Measurements from ENCODE around the gene RNF220. TPM values are rescaled to one million over a fixed set of nuclear protein-coding genes. Genes with fewer than 3 reads are reported as not detected.

Gene RNF220
- total RNA-seq, 6 experiments from 2014 or later, result 19.2 to 57.9 (median 23.0) TPM

DNA sequence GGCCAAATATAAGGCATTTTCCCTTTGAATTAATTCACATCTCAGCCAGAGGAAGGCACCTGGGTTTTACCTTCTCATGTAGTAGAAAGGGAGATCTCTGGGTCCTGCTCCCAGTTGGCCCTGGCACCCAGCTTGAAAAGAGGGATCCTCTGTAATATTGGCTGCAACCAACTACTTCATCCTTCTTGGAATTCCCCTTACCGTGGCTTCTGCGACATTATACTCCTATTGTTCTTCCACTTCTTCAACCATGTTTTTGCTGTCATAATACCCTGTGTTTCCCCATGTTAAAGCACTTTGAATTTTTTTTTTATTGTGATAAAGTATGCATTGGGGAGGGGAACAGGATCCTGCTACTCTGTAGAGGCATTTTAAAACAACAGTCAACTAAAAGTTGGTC lies 26.8 kb downstream of the RNF220 start:
- intact Hi-C loops (cut with DNase I), result no loop called here
- H3K27ac ChIP-seq, result no peak overlapping the region
- H3K4me3 ChIP-seq, result no peak overlapping the region
- no peaks in the 10 kb centered on the region for H3K27me3 ChIP-seq
- no peak for ATAC-seq
- no peak for DNase-seq
- no peak for TF ChIP-seq POLR2A (IDR thresholded peaks at IDR 0.05)
- TF ChIP-seq, protein P1, sequence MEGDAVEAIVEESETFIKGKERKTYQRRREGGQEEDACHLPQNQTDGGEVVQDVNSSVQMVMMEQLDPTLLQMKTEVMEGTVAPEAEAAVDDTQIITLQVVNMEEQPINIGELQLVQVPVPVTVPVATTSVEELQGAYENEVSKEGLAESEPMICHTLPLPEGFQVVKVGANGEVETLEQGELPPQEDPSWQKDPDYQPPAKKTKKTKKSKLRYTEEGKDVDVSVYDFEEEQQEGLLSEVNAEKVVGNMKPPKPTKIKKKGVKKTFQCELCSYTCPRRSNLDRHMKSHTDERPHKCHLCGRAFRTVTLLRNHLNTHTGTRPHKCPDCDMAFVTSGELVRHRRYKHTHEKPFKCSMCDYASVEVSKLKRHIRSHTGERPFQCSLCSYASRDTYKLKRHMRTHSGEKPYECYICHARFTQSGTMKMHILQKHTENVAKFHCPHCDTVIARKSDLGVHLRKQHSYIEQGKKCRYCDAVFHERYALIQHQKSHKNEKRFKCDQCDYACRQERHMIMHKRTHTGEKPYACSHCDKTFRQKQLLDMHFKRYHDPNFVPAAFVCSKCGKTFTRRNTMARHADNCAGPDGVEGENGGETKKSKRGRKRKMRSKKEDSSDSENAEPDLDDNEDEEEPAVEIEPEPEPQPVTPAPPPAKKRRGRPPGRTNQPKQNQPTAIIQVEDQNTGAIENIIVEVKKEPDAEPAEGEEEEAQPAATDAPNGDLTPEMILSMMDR (IDR thresholded peaks at IDR 0.05), result no peak
- no peaks in the 10 kb centered on the region for H3K36me3 ChIP-seq
- peaks cover 0 to 4% (median 0%) of the 10 kb centered on the region in 4 donors for H3K9me3 ChIP-seq
- H3K4me1 ChIP-seq, result no peaks in the 10 kb centered on the region
- WGBS (ENCODE audit: insufficient coverage, low coverage, low lambda C conversion rate, missing lambda C conversion rate), result 42% methylated on average over 2 of the region's 2 CpGs

DNA sequence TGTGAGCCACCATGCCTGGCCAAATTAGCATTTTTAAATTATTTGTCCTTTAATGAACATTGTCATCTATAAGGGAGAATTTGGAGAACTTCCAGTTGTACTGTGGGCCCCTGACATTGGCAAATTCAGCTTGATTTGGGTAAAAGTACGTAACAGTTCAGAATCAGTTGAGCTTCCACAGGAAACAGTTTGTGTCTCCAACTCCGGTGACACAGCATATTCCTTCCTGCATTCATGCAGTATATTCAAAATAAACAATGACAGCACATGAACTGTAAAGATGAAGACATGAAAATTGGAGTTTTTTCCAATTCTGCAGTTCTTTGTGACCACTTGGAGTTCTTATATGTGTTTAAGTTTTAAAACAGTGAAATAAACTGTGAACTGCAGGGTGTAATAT lies 28.2 kb downstream of the RNF220 start:
- Histone ChIP-seq H3K36me3 (no peaks in the 10 kb centered on the region), H3K4me3 (no peak overlapping the region), H3K27ac (no peak overlapping the region), H3K27me3 (no peaks in the 10 kb centered on the region), H3K4me1 (no peaks in the 10 kb centered on the region), H3K9me3 (peaks cover 0 to 4% (median 0%) of the 10 kb centered on the region in 4 donors)
- ATAC-seq, result no peak
- TF ChIP-seq, protein P1 (IDR thresholded peaks at IDR 0.05), result no peak
- no peak for TF ChIP-seq POLR2A (IDR thresholded peaks at IDR 0.05)
- WGBS (ENCODE audit: insufficient coverage, low coverage, low lambda C conversion rate, missing lambda C conversion rate), result 52% methylated on average over 2 of the region's 2 CpGs
- no peak for DNase-seq
- intact Hi-C loops (cut with DNase I), result no loop called here

DNA sequence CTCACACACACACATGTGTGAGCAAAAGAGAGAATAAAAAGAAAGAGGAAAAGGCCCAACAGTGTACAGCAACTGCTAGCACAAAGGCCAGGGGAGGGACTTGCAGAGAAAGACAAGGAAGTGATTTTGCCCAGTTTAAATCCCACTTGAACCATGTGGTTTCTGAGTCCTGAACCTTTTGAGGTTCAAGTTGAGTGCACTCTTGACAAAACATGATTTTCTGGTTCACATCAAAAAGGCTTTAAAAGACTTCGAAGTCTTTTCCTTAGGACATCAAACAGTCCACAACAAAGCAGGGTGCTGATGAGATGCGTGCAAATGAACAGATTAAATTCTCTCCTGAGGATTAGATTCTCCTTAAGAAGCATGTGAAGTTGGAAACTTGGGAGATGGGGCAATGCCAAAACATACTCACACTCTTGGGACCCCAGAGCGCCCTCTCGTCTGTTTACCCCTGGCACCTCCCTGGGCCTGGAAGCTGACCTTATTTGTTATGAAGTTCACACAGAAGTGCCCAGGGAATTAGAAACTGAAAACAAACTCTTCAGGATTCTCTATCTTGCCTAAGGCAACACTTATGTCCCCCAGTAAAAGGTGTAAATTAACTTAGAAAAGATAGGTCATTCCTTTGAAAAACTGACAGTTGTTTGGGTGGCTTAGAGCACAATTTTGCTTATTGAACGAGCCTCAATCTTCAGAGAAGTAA lies 31.5 kb downstream of the RNF220 start:
- no peaks in the 10 kb centered on the region for H3K27me3 ChIP-seq
- DNase-seq, result no peak
- no peaks in the 10 kb centered on the region for H3K4me1 ChIP-seq
- TF ChIP-seq, protein P1 (IDR thresholded peaks at IDR 0.05), result no peak
- TF ChIP-seq POLR2A (IDR thresholded peaks at IDR 0.05), result no peak
- H3K36me3 ChIP-seq, result no peaks in the 10 kb centered on the region
- intact Hi-C loops (cut with DNase I), result no loop called here
- WGBS (ENCODE audit: insufficient coverage, low coverage, low lambda C conversion rate, missing lambda C conversion rate), result 71% methylated on average over 4 of the region's 5 CpGs
- no peaks in the 10 kb centered on the region for H3K9me3 ChIP-seq
- ATAC-seq, result no peak
- H3K4me3 ChIP-seq, result no peak overlapping the region
- H3K27ac ChIP-seq, result no peak overlapping the region

DNA sequence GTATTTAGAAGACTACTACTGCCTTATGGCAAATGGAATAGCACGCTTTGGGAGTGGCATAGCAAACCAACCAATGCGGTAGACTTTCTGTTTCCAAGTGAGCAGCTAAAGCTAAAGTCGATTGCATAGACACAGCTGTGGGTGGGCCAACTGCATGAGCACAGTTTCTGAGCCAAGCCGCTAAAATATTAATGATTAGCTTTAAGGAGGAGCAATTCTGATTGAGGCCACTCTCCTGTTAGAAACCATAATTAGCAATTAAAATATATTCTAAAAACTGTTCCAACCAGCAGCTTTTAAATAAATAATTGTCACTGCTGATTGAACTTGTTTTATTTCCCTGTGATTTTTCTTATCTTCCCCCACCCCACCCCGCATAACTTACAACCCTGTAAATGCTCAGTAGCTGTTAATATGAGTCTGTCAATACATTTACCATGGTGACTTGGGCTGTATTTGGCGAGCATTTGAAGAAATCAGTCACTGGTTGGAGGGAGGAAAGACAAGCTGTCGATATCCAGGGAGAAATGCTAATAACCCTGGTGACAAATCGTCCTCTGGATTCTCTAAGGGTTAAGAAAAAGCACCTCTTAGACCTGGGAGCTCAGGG lies 32.2 kb downstream of the RNF220 start:
- intact Hi-C loops (cut with DNase I), result no loop called here
- no peak overlapping the region for H3K27ac ChIP-seq

More for the DNA sequence above, 32.2 kb downstream of the RNF220 start:
- 51% methylated on average over 8 of the region's 8 CpGs for WGBS (ENCODE audit: insufficient coverage, low coverage, low lambda C conversion rate, missing lambda C conversion rate)
- H3K4me3 ChIP-seq, result no peak overlapping the region
- TF ChIP-seq, protein P1 (IDR thresholded peaks at IDR 0.05), result no peak
- TF ChIP-seq POLR2A (IDR thresholded peaks at IDR 0.05), result no peak
- no peaks in the 10 kb centered on the region for H3K36me3 ChIP-seq
- no peaks in the 10 kb centered on the region for H3K4me1 ChIP-seq
- H3K27me3 ChIP-seq, result no peaks in the 10 kb centered on the region
- no peak for ATAC-seq
- H3K9me3 ChIP-seq, result no peaks in the 10 kb centered on the region
- no peak for DNase-seq
